HepG2 (cell line): ENCODE data around the gene CBLC. TPM values are rescaled to one million over a fixed set of nuclear protein-coding genes. Genes with fewer than 3 reads are reported as not detected.

ENCODE experiments used
- DMTF1 ChIP-seq: sonication (generic); formaldehyde crosslinking; IDR thresholded peaks from 2 replicates; pipeline ENCODE4 v1.4.0; 2020; ENCODE audit warnings: mild to moderate bottlenecking, missing genetic modification reagents
- GABPB1 ChIP-seq: IDR thresholded peaks from 2 replicates; pipeline ENCODE4 v1.6.1; 2016; ENCODE audit warnings: mild to moderate bottlenecking, missing genetic modification reagents, moderate library complexity, missing compliant biosample characterization
- MEIS1 ChIP-seq: sonication (generic); formaldehyde crosslinking; IDR thresholded peaks from 2 replicates; pipeline ENCODE4 v1.9.0; 2021; ENCODE audit warnings: mild to moderate bottlenecking, missing genetic modification reagents, moderate library complexity, borderline replicate concordance
- PRPF4 ChIP-seq: fragments of 200-400 bp; formaldehyde crosslinking; IDR thresholded peaks from 2 replicates; pipeline ENCODE4 v1.6.1; 2016; ENCODE audit warnings: low read length, low read depth; ENCODE audit not compliant: poor library complexity, severe bottlenecking
- RAD21 ChIP-seq: fragments of 450-650 bp; formaldehyde crosslinking; IDR thresholded peaks from 2 replicates; pipeline ENCODE4 v1.5.0; 2020; ENCODE audit warnings: mild to moderate bottlenecking
- RARA ChIP-seq: IDR thresholded peaks from 2 replicates; pipeline ENCODE4 v1.6.1; 2016; ENCODE audit warnings: missing genetic modification reagents, missing compliant biosample characterization
- RBAK ChIP-seq: sonication (generic); formaldehyde crosslinking; IDR thresholded peaks from 2 replicates; pipeline ENCODE4 v1.5.1; 2020; ENCODE audit warnings: mild to moderate bottlenecking, missing genetic modification reagents
- RBFOX2 ChIP-seq: fragments of 200-400 bp; formaldehyde crosslinking; IDR thresholded peaks from 2 replicates; pipeline ENCODE4 v1.6.1; 2017; ENCODE audit warnings: low read depth, mild to moderate bottlenecking, low read length
- SP4 ChIP-seq: sonication (generic); formaldehyde crosslinking; IDR thresholded peaks from 2 replicates; pipeline ENCODE4 v1.8.1; 2023; ENCODE audit warnings: mild to moderate bottlenecking, missing genetic modification reagents
- ZBTB39 ChIP-seq: sonication (generic); formaldehyde crosslinking; IDR thresholded peaks from 2 replicates; pipeline ENCODE4 v1.5.0; 2020; ENCODE audit warnings: missing genetic modification reagents
- ZBTB40 ChIP-seq, 2 experiments: fragments of 450-650 bp in 1 of 2; sonication (generic) in 1 of 2; formaldehyde crosslinking in 1 of 2; IDR thresholded peaks; 2 replicates each; pipeline versions ENCODE4 v1.6.1 to v1.8.0; 2016 to 2022; ENCODE audit warnings: antibody characterized with exemption in 1 of 2, mild to moderate bottlenecking in 1 of 2, missing genetic modification reagents in 1 of 2
- ZNF546 ChIP-seq: sonication (generic); formaldehyde crosslinking; conservative IDR thresholded peaks from 2 replicates; pipeline ENCODE4 v1.8.1; 2023; ENCODE audit warnings: mild to moderate bottlenecking, missing genetic modification reagents
- ZNF747 ChIP-seq: sonication (generic); formaldehyde crosslinking; IDR thresholded peaks from 2 replicates; pipeline ENCODE4 v1.8.1; 2023; ENCODE audit warnings: missing genetic modification reagents, mild to moderate bottlenecking, borderline replicate concordance
- ZNF773 ChIP-seq: sonication (generic); formaldehyde crosslinking; IDR thresholded peaks from 2 replicates; pipeline ENCODE4 v1.4.0; 2020; ENCODE audit warnings: missing genetic modification reagents, borderline replicate concordance
- ZNF883 ChIP-seq: sonication (generic); formaldehyde crosslinking; IDR thresholded peaks from 2 replicates; pipeline ENCODE4 v1.5.1; 2020; ENCODE audit warnings: mild to moderate bottlenecking, missing genetic modification reagents; ENCODE audit errors: not compliant biosample characterization
- polyA plus RNA-seq, 8 experiments: library from polyadenylated mRNA; depleted of rRNA in 3 of 8; stranded (reverse) in 7 of 8; unstranded in 1 of 8; fragments of >200 nt; fragmentation: Illumina TruSeq in 4 of 8; extraction: Trizol in 4 of 8; gene quantifications; 2 replicates each; pipeline versions ENCODE4 v1.2.1 to v1.2.3, GENCODE V29; 2011 to 2016; ENCODE audit warnings: low read depth in 4 of 8, missing spikeins in 1 of 8, mixed read lengths in 1 of 8; ENCODE audit not compliant: insufficient read depth in 1 of 8
- total RNA-seq, 5 experiments: library from RNA; depleted of rRNA; stranded (reverse); fragments of >200 nt; fragmentation: Illumina TruSeq; extraction: Trizol; gene quantifications; 2 replicates each; pipeline ENCODE4 v1.2.3, GENCODE V29; 2016; ENCODE audit warnings: low read depth in 1 of 5

Gene CBLC
- total and polyA plus RNA-seq, 2 of the 13 experiments (the other 11 are each of a cell fraction or from before 2014, with no cell fraction given) = 1.8 to 2.6 TPM

GRCh38 chr19:44748426-44749254, 29.1 kb upstream of the CBLC start, which contains the start of gene BCL3 (continued):
- TF ChIP-seq ZBTB40 (IDR thresholded peaks at IDR 0.05) (no peak), ZBTB40 (CRISPR knock-in tag; IDR thresholded peaks at IDR 0.05) (no peak), GABPB1 (CRISPR knock-in tag) (no peak), RBFOX2 (peak; percentile 65; the same call in 1 of the 2 replicates), PRPF4 (no peak), ZBTB39 (no peak), ZNF773 (peak; percentile 31; the same call in 1 of the 2 replicates), SP4 (CRISPR knock-in tag) (no peak), MEIS1 (CRISPR knock-in tag) (no peak), RBAK (CRISPR knock-in tag) (no peak), RARA (CRISPR knock-in tag) (no peak; the same call in 1 of the 2 replicates), RAD21 (CRISPR knock-in tag) (peak; percentile 64), DMTF1 (CRISPR knock-in tag) (no peak), ZNF883 (no peak), ZNF747 (CRISPR knock-in tag) (no peak), ZNF546 (CRISPR knock-in tag) (no peak)
